SK-N-MC (cell line): Measurements from ENCODE around the gene C3orf85.

Source experiments
- EZH2 ChIP-seq: fragments of 200-600 bp; sonication (generic); IDR thresholded peaks from one replicate; pipeline ENCODE4 v1.6.1; 2017; ENCODE audit warnings: antibody characterized with exemption
- POLR2AphosphoS5 ChIP-seq: IDR thresholded peaks from 2 replicates; pipeline ENCODE4 v1.6.1; 2012; ENCODE audit warnings: mild to moderate bottlenecking, low read depth, low read length, borderline replicate concordance

DNA sequence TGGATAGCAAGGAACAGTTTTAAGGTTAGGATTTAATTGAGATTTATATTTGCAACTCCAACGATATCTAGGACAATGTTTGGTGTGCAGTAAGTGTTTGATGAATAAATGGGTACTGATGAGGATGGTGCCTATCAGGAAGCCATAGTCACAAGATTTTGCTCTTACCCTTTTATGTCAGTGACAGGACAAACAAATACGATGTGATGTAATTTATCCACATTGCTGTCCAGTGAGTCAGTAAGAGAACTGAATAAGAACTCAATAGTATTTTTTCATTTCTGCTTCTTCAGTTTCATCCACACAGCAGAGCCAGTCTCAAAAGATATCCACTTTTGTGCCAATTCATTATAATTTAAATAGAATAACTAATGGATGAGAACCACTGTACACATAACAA, 18.5 kb downstream of the C3orf85 start:
- TF ChIP-seq EZH2 (no peak), POLR2AphosphoS5 (no peak)
